Chondrocyte (in vitro differentiated cells): Measurements from ENCODE around the gene NELFB. TPM values are rescaled to one million over a fixed set of nuclear protein-coding genes. Genes with fewer than 3 reads are reported as not detected.

Experiments
- DNase-seq: peaks from one replicate; pipeline ENCODE4 v3.0.0; 2021; ENCODE audit warnings: mixed read lengths, low spot score
- H3K27ac Mint-ChIP-seq: one replicate; pipeline ENCODE4 v1.8.0; 2021; ENCODE audit warnings: mild to moderate bottlenecking, moderate library complexity, mixed read lengths; ENCODE audit not compliant: unreplicated experiment
- H3K27me3 Mint-ChIP-seq: 2 replicates; pipeline ENCODE4 v1.8.0; 2021; ENCODE audit warnings: low read depth, mixed read lengths
- H3K36me3 Mint-ChIP-seq: 2 replicates; pipeline ENCODE4 v1.8.0; 2021; ENCODE audit warnings: low read depth, mixed read lengths
- H3K4me1 Mint-ChIP-seq: 2 replicates; pipeline ENCODE4 v1.8.0; 2021; ENCODE audit warnings: low read depth, mild to moderate bottlenecking, mixed read lengths
- H3K4me3 Mint-ChIP-seq: one replicate; pipeline ENCODE4 v1.8.0; 2021; ENCODE audit warnings: mild to moderate bottlenecking, moderate library complexity, mixed read lengths; ENCODE audit not compliant: unreplicated experiment
- H3K9me3 Mint-ChIP-seq: 2 replicates; pipeline ENCODE4 v1.8.0; 2021; ENCODE audit warnings: low read depth, mixed read lengths
- CTCF ChIP-seq: fragments of 200-600 bp; sonication (generic); IDR thresholded peaks from 2 replicates; pipeline ENCODE4 v1.5.0; 2021; ENCODE audit warnings: antibody characterized with exemption, mild to moderate bottlenecking, moderate library complexity
- total RNA-seq: library from RNA; stranded (reverse); gene quantifications from 3 replicates; pipeline ENCODE4 v1.2.1, GENCODE V29; 2021

The NELFB gene
- total RNA-seq, 1 donor from 2014 or later, result 48.0 TPM

GRCh38 chr9:137308057-137308619 lies 53.0 kb downstream of the NELFB start:
- Mint-ChIP-seq H3K27ac (no peak overlapping the region), H3K9me3 (no peaks in the 10 kb centered on the region), H3K27me3 (no peaks in the 10 kb centered on the region), H3K4me3 (no peak overlapping the region), H3K4me1 (peaks cover 13% of the 10 kb centered on the region), H3K36me3 (no peaks in the 10 kb centered on the region)
- peak; percentile 88 for DNase-seq
- TF ChIP-seq CTCF, result no peak

- Mint-ChIP-seq H3K9me3 (no peaks in the 10 kb centered on the region), H3K27me3 (no peaks in the 10 kb centered on the region), H3K36me3 (no peaks in the 10 kb centered on the region), H3K4me3 (no peak overlapping the region), H3K27ac (no peak overlapping the region), H3K4me1 (peaks cover 11% of the 10 kb centered on the region)
- DNase-seq, result peak; percentile 72
- no peak for TF ChIP-seq CTCF
These were observed 54.5 kb downstream of the NELFB start for GRCh38 chr9:137309368-137310188.

- Mint-ChIP-seq H3K4me3 (no peak overlapping the region), H3K4me1 (peaks cover 3% of the 10 kb centered on the region), H3K27me3 (no peaks in the 10 kb centered on the region), H3K27ac (no peak overlapping the region), H3K36me3 (no peaks in the 10 kb centered on the region), H3K9me3 (no peaks in the 10 kb centered on the region)
- peak; percentile 88 for DNase-seq
- TF ChIP-seq CTCF, result no peak
These were observed 55.3 kb downstream of the NELFB start for GRCh38 chr9:137310189-137311052.

- H3K4me3 Mint-ChIP-seq, result no peak overlapping the region
- no peaks in the 10 kb centered on the region for H3K27me3 Mint-ChIP-seq
- H3K9me3 Mint-ChIP-seq, result no peaks in the 10 kb centered on the region
- H3K36me3 Mint-ChIP-seq, result no peaks in the 10 kb centered on the region
- no peak for TF ChIP-seq CTCF
- H3K27ac Mint-ChIP-seq, result no peak overlapping the region
- peak; percentile 94 for DNase-seq
- no peaks in the 10 kb centered on the region for H3K4me1 Mint-ChIP-seq
These were observed 56.3 kb downstream of the NELFB start for GRCh38 chr9:137311171-137311985.
